Neural cell (in vitro differentiated cells): ENCODE results near the gene C1orf87.
A peak's percentile ranks its signal among the peaks of the same experiment; 100 is the strongest.

Source experiments
- EP300 ChIP-seq: fragments of 450-650 bp; conservative IDR thresholded peaks from 2 replicates; pipeline ENCODE4 v1.6.1; 2014; ENCODE audit warnings: antibody characterized with exemption, mild to moderate bottlenecking, moderate library complexity; ENCODE audit not compliant: poor library complexity, severe bottlenecking
- EZH2 ChIP-seq: fragments of 200-600, 300-800 bp; shearing (Covaris generic), sonication (generic); IDR thresholded peaks from 2 replicates; pipeline ENCODE4 v1.6.1; 2014; ENCODE audit warnings: antibody characterized with exemption, low read length, borderline replicate concordance, mild to moderate bottlenecking; ENCODE audit not compliant: insufficient read depth, poor library complexity, severe bottlenecking
- RAD21 ChIP-seq: fragments of 450-650 bp; conservative IDR thresholded peaks from 2 replicates; pipeline ENCODE4 v1.6.1; 2014; ENCODE audit warnings: antibody characterized with exemption, mild to moderate bottlenecking, moderate library complexity
- SMC3 ChIP-seq: fragments of 450-650 bp; conservative IDR thresholded peaks from 2 replicates; pipeline ENCODE4 v1.6.1; 2014; ENCODE audit warnings: antibody characterized with exemption, mild to moderate bottlenecking, moderate library complexity; ENCODE audit not compliant: poor library complexity
- TAF1 ChIP-seq: IDR thresholded peaks from 2 replicates; pipeline ENCODE4 v1.6.1; 2012; ENCODE audit warnings: low read depth
- TF ChIP-seq, protein P1 (sequence below): fragments of 450-650 bp; IDR thresholded peaks from 2 replicates; pipeline ENCODE4 v1.5.1; 2014; ENCODE audit warnings: antibody characterized with exemption, mild to moderate bottlenecking, moderate library complexity; ENCODE audit not compliant: poor library complexity, severe bottlenecking
- TF ChIP-seq, protein P2 (sequence below): IDR thresholded peaks from 2 replicates; pipeline ENCODE4 v1.6.1; 2012; ENCODE audit warnings: borderline replicate concordance

DNA sequence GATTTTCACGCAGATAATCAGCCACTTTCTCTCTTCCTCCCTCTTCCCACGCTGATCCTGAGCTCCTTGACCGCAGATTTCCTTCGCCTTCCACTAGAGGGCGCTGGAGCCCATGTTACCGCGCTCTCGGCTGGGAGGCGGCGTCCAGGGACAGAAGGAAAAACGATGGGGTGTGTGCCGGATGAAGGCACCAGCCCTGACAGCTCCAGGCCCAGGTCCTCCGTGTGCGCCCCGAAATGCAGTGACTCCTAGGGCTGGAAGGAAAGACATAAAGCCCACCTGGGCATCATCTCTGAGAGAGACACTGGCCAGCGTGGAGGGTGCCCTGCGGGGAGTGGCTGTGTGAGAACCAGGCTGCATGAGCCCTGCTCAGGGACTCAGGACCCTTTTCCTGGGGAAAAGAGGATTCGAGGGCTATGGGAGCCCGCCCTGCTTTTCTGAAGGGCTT lies 102.1 kb downstream of the C1orf87 start:
- TF ChIP-seq, protein P1, sequence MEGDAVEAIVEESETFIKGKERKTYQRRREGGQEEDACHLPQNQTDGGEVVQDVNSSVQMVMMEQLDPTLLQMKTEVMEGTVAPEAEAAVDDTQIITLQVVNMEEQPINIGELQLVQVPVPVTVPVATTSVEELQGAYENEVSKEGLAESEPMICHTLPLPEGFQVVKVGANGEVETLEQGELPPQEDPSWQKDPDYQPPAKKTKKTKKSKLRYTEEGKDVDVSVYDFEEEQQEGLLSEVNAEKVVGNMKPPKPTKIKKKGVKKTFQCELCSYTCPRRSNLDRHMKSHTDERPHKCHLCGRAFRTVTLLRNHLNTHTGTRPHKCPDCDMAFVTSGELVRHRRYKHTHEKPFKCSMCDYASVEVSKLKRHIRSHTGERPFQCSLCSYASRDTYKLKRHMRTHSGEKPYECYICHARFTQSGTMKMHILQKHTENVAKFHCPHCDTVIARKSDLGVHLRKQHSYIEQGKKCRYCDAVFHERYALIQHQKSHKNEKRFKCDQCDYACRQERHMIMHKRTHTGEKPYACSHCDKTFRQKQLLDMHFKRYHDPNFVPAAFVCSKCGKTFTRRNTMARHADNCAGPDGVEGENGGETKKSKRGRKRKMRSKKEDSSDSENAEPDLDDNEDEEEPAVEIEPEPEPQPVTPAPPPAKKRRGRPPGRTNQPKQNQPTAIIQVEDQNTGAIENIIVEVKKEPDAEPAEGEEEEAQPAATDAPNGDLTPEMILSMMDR = peak; percentile 94
- TF ChIP-seq, protein P2, sequence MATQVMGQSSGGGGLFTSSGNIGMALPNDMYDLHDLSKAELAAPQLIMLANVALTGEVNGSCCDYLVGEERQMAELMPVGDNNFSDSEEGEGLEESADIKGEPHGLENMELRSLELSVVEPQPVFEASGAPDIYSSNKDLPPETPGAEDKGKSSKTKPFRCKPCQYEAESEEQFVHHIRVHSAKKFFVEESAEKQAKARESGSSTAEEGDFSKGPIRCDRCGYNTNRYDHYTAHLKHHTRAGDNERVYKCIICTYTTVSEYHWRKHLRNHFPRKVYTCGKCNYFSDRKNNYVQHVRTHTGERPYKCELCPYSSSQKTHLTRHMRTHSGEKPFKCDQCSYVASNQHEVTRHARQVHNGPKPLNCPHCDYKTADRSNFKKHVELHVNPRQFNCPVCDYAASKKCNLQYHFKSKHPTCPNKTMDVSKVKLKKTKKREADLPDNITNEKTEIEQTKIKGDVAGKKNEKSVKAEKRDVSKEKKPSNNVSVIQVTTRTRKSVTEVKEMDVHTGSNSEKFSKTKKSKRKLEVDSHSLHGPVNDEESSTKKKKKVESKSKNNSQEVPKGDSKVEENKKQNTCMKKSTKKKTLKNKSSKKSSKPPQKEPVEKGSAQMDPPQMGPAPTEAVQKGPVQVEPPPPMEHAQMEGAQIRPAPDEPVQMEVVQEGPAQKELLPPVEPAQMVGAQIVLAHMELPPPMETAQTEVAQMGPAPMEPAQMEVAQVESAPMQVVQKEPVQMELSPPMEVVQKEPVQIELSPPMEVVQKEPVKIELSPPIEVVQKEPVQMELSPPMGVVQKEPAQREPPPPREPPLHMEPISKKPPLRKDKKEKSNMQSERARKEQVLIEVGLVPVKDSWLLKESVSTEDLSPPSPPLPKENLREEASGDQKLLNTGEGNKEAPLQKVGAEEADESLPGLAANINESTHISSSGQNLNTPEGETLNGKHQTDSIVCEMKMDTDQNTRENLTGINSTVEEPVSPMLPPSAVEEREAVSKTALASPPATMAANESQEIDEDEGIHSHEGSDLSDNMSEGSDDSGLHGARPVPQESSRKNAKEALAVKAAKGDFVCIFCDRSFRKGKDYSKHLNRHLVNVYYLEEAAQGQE = no peak
- TF ChIP-seq EP300 (no peak), EZH2 (no peak), SMC3 (peak; percentile 84), RAD21 (peak; percentile 91), TAF1 (no peak)
